Stomach (tissue), 9 donors: ENCODE results near the gene CDK19. TPM values are rescaled to one million over a fixed set of nuclear protein-coding genes. Genes with fewer than 3 reads are reported as not detected.

ENCODE experiments used
- DNase-seq, 2 donors: peaks; one replicate each; pipeline versions ENCODE4 v3.0.0 to v3.0.0-alpha.2; 2013 to 2019
- H3K27ac ChIP-seq, 5 donors: fragments of 200-600 bp in 4 of 5; sonication (generic) in 4 of 5; one replicate each; pipeline ENCODE4 v1.5.1; 2013 to 2019; ENCODE audit warnings: mild to moderate bottlenecking in 1 of 5, moderate library complexity in 1 of 5
- H3K27me3 ChIP-seq, 3 donors: fragments of 200-600 bp; sonication (generic); one replicate each; pipeline ENCODE4 v1.5.1; 2017 to 2019; ENCODE audit warnings: mixed run types in 1 of 3
- H3K36me3 ChIP-seq, 4 donors: fragments of 200-600 bp; sonication (generic); 1 replicate in 3 of 4; 2 replicates in 1 of 4; pipeline ENCODE4 v1.5.1; 2016 to 2019
- H3K4me1 ChIP-seq, 4 donors: fragments of 200-600 bp; sonication (generic); one replicate each; pipeline ENCODE4 v1.5.1; 2016 to 2019
- H3K4me3 ChIP-seq, 4 donors: fragments of 200-600 bp; sonication (generic) in 3 of 4; one replicate each; pipeline ENCODE4 v1.5.1; 2016 to 2019; ENCODE audit warnings: mild to moderate bottlenecking in 1 of 4
- H3K9me3 ChIP-seq, 4 donors: fragments of 200-600 bp; sonication (generic); one replicate each; pipeline ENCODE4 v1.5.1; 2016 to 2019
- CTCF ChIP-seq, 7 experiments: fragments of 450-650 bp in 4 of 7; fragments of 200-600 bp in 3 of 7; sonication (generic) in 3 of 7; IDR thresholded peaks; one replicate each; pipeline ENCODE4 v1.5.1; 2016 to 2019; ENCODE audit warnings: antibody characterized with exemption in 7 of 7, control low read depth in 2 of 7, mild to moderate bottlenecking in 1 of 7
- EP300 ChIP-seq: sonication (generic); formaldehyde crosslinking; IDR thresholded peaks from one replicate; pipeline ENCODE4 v1.6.1; 2017; ENCODE audit warnings: antibody characterized with exemption
- POLR2A ChIP-seq, 4 donors: fragments of 450-650 bp; IDR thresholded peaks; one replicate each; pipeline ENCODE4 v1.6.1; 2016; ENCODE audit warnings: antibody characterized with exemption in 4 of 4, control low read depth in 2 of 4, mild to moderate bottlenecking in 1 of 4, moderate library complexity in 1 of 4
- POLR2AphosphoS5 ChIP-seq, 3 donors: sonication (generic); formaldehyde crosslinking; IDR thresholded peaks; one replicate each; pipeline ENCODE4 v1.6.1; 2016; ENCODE audit warnings: antibody characterized with exemption in 3 of 3
- WGBS, 5 donors: extraction: QIAGEN DNeasy Blood & Tissue Kit in 3 of 5; methylation state at CpG; one replicate each; pipeline versions ENCODE4 v1.1.5 to v1.1.7; 2013 to 2018; 5-methylcytosine and 5-hydroxymethylcytosine counted together
- intact Hi-C: fragments of 100-400 bp; cut with DNase I; formaldehyde crosslinking; loops from one replicate; pipeline ENCODE4 v1.15.1; 2023; ENCODE audit warnings: low total_unique reads
- polyA plus RNA-seq, 3 donors: library from polyadenylated mRNA; stranded (reverse); fragments of 200-250 nt; gene quantifications; one replicate each; pipeline ENCODE4 v1.2.3, GENCODE V29; 2013
- total RNA-seq, 5 donors: library from RNA; depleted of rRNA; stranded (reverse); fragments of >200 nt; gene quantifications; one replicate each; pipeline versions ENCODE4 v1.1.0 to v1.2.3, GENCODE V29; 2014 to 2016
- donor health status: healthy with polysubstance abuse.
- donor health status: Bipolar disorder and iron deficiency.
- donor health status: healthy.

The CDK19 gene
- total and polyA plus RNA-seq, 8 donors = 5.4 to 23.5 (median 7.5) TPM

DNA sequence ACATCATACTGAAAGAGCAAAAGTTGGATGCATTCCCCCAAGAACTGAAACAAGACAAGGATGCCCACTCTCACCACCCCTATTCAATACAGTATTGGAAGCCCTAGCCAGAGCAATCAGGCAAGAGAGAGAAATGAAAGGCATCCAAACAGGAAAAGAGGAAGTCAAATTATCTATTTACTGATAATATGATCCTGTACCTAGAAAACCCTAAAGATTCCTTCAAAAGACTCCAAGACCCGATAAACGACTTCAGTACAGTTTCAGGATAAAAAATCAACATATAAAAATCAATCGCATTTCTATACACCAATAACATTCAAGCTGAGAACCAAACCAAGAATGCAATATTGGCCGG is 14.5 kb downstream of the CDK19 start:
- intact Hi-C loops = no loop called here
- Histone ChIP-seq H3K27ac (no peak overlapping the region), H3K9me3 (no peaks in the 10 kb centered on the region), H3K36me3 (no peaks in the 10 kb centered on the region), H3K4me3 (no peak overlapping the region), H3K27me3 (no peaks in the 10 kb centered on the region), H3K4me1 (no peaks in the 10 kb centered on the region)
- 92 to 99% (median 95%) methylated on average over 4 of the region's 4 CpGs for WGBS, 5 donors
- no peak for TF ChIP-seq POLR2AphosphoS5 (IDR thresholded peaks at IDR 0.05)
- no peak for TF ChIP-seq CTCF (IDR thresholded peaks at IDR 0.05)
- no peak for DNase-seq

GRCh38 chr6:110800196-110800838 is 15.0 kb downstream of the CDK19 start:
- Histone ChIP-seq H3K27ac (no peak overlapping the region), H3K36me3 (no peaks in the 10 kb centered on the region), H3K4me1 (no peaks in the 10 kb centered on the region), H3K9me3 (no peaks in the 10 kb centered on the region), H3K4me3 (no peak overlapping the region), H3K27me3 (no peaks in the 10 kb centered on the region)
- 89 to 97% (median 95%) methylated on average over 5 of the region's 5 CpGs for WGBS, 5 donors
- DNase-seq = no peak
- no peak for TF ChIP-seq POLR2AphosphoS5 (IDR thresholded peaks at IDR 0.05)
- no peak for TF ChIP-seq EP300
- intact Hi-C loops = no loop called here

GRCh38 chr6:110799655-110800054 is 15.6 kb downstream of the CDK19 start:
- Histone ChIP-seq H3K4me1 (no peaks in the 10 kb centered on the region), H3K4me3 (no peak overlapping the region), H3K9me3 (no peaks in the 10 kb centered on the region), H3K27me3 (no peaks in the 10 kb centered on the region), H3K36me3 (no peaks in the 10 kb centered on the region), H3K27ac (no peak overlapping the region)
- DNase-seq = no peak
- intact Hi-C loops = no loop called here
- WGBS, 5 donors = 90 to 94% (median 93%) methylated on average over 5 of the region's 5 CpGs
- TF ChIP-seq CTCF (IDR thresholded peaks at IDR 0.05) = no peak
- TF ChIP-seq POLR2A (IDR thresholded peaks at IDR 0.05) = no peak
- TF ChIP-seq POLR2AphosphoS5 (IDR thresholded peaks at IDR 0.05) = no peak
- TF ChIP-seq EP300 = no peak

DNA sequence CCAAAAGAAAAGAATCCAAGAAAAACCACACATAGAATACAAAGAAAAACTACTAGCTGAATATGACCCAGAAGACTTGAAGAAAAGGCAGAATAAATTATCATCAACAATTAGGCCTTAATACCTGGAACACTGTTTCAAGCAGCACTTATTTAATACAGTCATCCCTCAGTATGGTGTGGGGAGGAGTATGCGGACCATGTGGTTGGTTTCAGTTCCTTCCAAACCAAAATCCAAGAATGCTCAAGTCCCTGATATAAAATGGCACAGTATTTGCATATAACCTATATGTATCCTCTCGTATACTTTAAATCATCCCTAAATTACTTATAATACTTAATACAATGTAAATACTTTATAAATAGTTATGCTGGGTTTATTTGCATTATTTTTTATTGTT is 16.1 kb downstream of the CDK19 start:
- Histone ChIP-seq H3K36me3 (no peaks in the 10 kb centered on the region), H3K9me3 (no peaks in the 10 kb centered on the region), H3K27ac (no peak overlapping the region), H3K27me3 (no peaks in the 10 kb centered on the region), H3K4me1 (no peaks in the 10 kb centered on the region), H3K4me3 (no peak overlapping the region)
- no peak for DNase-seq
- intact Hi-C loops = no loop called here
- 81 to 96% (median 93%) methylated on average over 2 of the region's 2 CpGs for WGBS, 5 donors
- TF ChIP-seq EP300 (no peak), POLR2AphosphoS5 (IDR thresholded peaks at IDR 0.05) (no peak), CTCF (IDR thresholded peaks at IDR 0.05) (no peak), POLR2A (IDR thresholded peaks at IDR 0.05) (no peak)

GRCh38 chr6:110795271-110795670 is 20.0 kb downstream of the CDK19 start:
- no peaks in the 10 kb centered on the region for H3K27me3 ChIP-seq
- DNase-seq = no peak
- WGBS, 5 donors = 84 to 100% (median 98%) methylated on average over 1 of the region's 1 CpG
- TF ChIP-seq POLR2AphosphoS5 (IDR thresholded peaks at IDR 0.05) (no peak), EP300 (no peak), CTCF (IDR thresholded peaks at IDR 0.05) (no peak), POLR2A (IDR thresholded peaks at IDR 0.05) (no peak)
- no peaks in the 10 kb centered on the region for H3K9me3 ChIP-seq
- H3K36me3 ChIP-seq = no peaks in the 10 kb centered on the region
- no peak overlapping the region for H3K27ac ChIP-seq
- H3K4me3 ChIP-seq = no peak overlapping the region
- no peaks in the 10 kb centered on the region for H3K4me1 ChIP-seq
- intact Hi-C loops = no loop called here
